ENCODE results near the gene RANGRF.

The RANGRF gene

GRCh38 chr17:8320262-8320661 lies 31.8 kb downstream of the RANGRF start:
- TF ChIP-seq CSRNP3 (CRISPR knock-in tag; IDR thresholded peaks at IDR 0.05): no peak
- TF ChIP-seq ZFP3 (CRISPR knock-in tag; IDR thresholded peaks at IDR 0.05): no peak
- no peak for TF ChIP-seq SNAI2 (CRISPR knock-in tag; IDR thresholded peaks at IDR 0.05)
- no peak for TF ChIP-seq ISL1 (CRISPR knock-in tag; IDR thresholded peaks at IDR 0.05)
- no peak for TF ChIP-seq ZC3H10 (CRISPR knock-in tag; IDR thresholded peaks at IDR 0.05)
- no peak for TF ChIP-seq TSHZ2 (CRISPR knock-in tag; IDR thresholded peaks at IDR 0.05)
- no peak for TF ChIP-seq TCF4 (CRISPR knock-in tag; IDR thresholded peaks at IDR 0.05; ENCODE audit: borderline replicate concordance)
- TF ChIP-seq OSR1 (CRISPR knock-in tag; IDR thresholded peaks at IDR 0.05): no peak
- no peak for TF ChIP-seq RARB (CRISPR knock-in tag; IDR thresholded peaks at IDR 0.05)
- TF ChIP-seq CREB5 (CRISPR knock-in tag; IDR thresholded peaks at IDR 0.05; ENCODE audit: low read depth): no peak
- no peak for TF ChIP-seq BACH2 (CRISPR knock-in tag; IDR thresholded peaks at IDR 0.05; ENCODE audit: borderline replicate concordance)
- no peak for TF ChIP-seq ARNTL (CRISPR knock-in tag; IDR thresholded peaks at IDR 0.05; ENCODE audit: borderline replicate concordance, low read depth)
- TF ChIP-seq PPARA (CRISPR knock-in tag; IDR thresholded peaks at IDR 0.05; ENCODE audit: borderline replicate concordance): no peak
- no peak for TF ChIP-seq POU6F1 (CRISPR knock-in tag; IDR thresholded peaks at IDR 0.05; ENCODE audit: borderline replicate concordance, low read depth)
- ATAC-seq: no peak

GRCh38 chr17:8320990-8321389 lies 32.5 kb downstream of the RANGRF start:
- TF ChIP-seq ZC3H10 (CRISPR knock-in tag; IDR thresholded peaks at IDR 0.05) (no peak), RARB (CRISPR knock-in tag; IDR thresholded peaks at IDR 0.05) (no peak), OSR1 (CRISPR knock-in tag; IDR thresholded peaks at IDR 0.05) (no peak), BACH2 (CRISPR knock-in tag; IDR thresholded peaks at IDR 0.05; ENCODE audit: borderline replicate concordance) (no peak), CSDC2 (CRISPR knock-in tag; IDR thresholded peaks at IDR 0.05) (no peak), ARNTL (CRISPR knock-in tag; IDR thresholded peaks at IDR 0.05; ENCODE audit: borderline replicate concordance, low read depth) (no peak), ZNF565 (CRISPR knock-in tag; conservative IDR thresholded peaks at IDR 0.05; ENCODE audit: low read depth) (no peak), PPARA (CRISPR knock-in tag; IDR thresholded peaks at IDR 0.05; ENCODE audit: borderline replicate concordance) (no peak), ZNF70 (CRISPR knock-in tag; IDR thresholded peaks at IDR 0.05) (no peak), GLIS3 (CRISPR knock-in tag; IDR thresholded peaks at IDR 0.05) (no peak), ESRRG (CRISPR knock-in tag; IDR thresholded peaks at IDR 0.05) (no peak), ZFP3 (CRISPR knock-in tag; IDR thresholded peaks at IDR 0.05) (no peak), POU6F1 (CRISPR knock-in tag; IDR thresholded peaks at IDR 0.05; ENCODE audit: borderline replicate concordance, low read depth) (no peak), CREB5 (CRISPR knock-in tag; IDR thresholded peaks at IDR 0.05; ENCODE audit: low read depth) (no peak), CSRNP3 (CRISPR knock-in tag; IDR thresholded peaks at IDR 0.05) (no peak), TSHZ2 (CRISPR knock-in tag; IDR thresholded peaks at IDR 0.05) (no peak)

More at GRCh38 chr17:8320990-8321389, 32.5 kb downstream of the RANGRF start:
- ATAC-seq: peak; percentile 64
